Fibroblast of lung (primary cell): ENCODE results near the gene DGKZ. TPM values are rescaled to one million over a fixed set of nuclear protein-coding genes. Genes with fewer than 3 reads are reported as not detected.

Experiments
- DNase-seq, 2 donors: peaks; one replicate each; pipeline versions ENCODE4 v3.0.0 to v3.0.0-alpha.2; 2010; ENCODE audit warnings: low read depth in 2 of 2
- H2AFZ ChIP-seq: 2 replicates; pipeline ENCODE4 v1.5.1; 2012; ENCODE audit warnings: low read length, control low read depth, inconsistent platforms
- H3K27ac ChIP-seq: 2 replicates; pipeline ENCODE4 v1.5.1; 2011; ENCODE audit warnings: low read length, control low read depth; ENCODE audit not compliant: insufficient read depth
- H3K27me3 ChIP-seq: 2 replicates; pipeline ENCODE4 v1.5.1; 2011; ENCODE audit warnings: mild to moderate bottlenecking, low read length; ENCODE audit not compliant: control insufficient read depth, insufficient read depth
- H3K36me3 ChIP-seq: 2 replicates; pipeline ENCODE4 v1.5.1; 2011; ENCODE audit warnings: low read length; ENCODE audit not compliant: control insufficient read depth, insufficient read depth
- H3K4me1 ChIP-seq: 2 replicates; pipeline ENCODE4 v1.5.1; 2011; ENCODE audit warnings: low read length; ENCODE audit not compliant: control insufficient read depth, insufficient read depth; ENCODE audit errors: extremely low read depth
- H3K4me2 ChIP-seq: 2 replicates; pipeline ENCODE4 v1.5.1; 2011; ENCODE audit warnings: low read length, control low read depth; ENCODE audit not compliant: insufficient read depth; ENCODE audit errors: extremely low read depth
- H3K4me3 ChIP-seq, 4 experiments: fragments of 200-600 bp in 1 of 4; sonication (generic) in 1 of 4; replicated peaks in 1 of 4; 2 replicates each; pipeline ENCODE4 v1.5.1; 2011 to 2016; ENCODE audit warnings: low read length in 4 of 4, low read depth in 3 of 4, mild to moderate bottlenecking in 3 of 4, control low read depth in 2 of 4, inconsistent platforms in 1 of 4, mixed read lengths in 1 of 4; ENCODE audit not compliant: insufficient read depth in 1 of 4; ENCODE audit errors: control extremely low read depth in 1 of 4
- H3K79me2 ChIP-seq: 2 replicates; pipeline ENCODE4 v1.5.1; 2012; ENCODE audit warnings: mild to moderate bottlenecking, low read length, inconsistent platforms; ENCODE audit not compliant: control insufficient read depth, insufficient read depth
- H3K9ac ChIP-seq: 2 replicates; pipeline ENCODE4 v1.5.1; 2011; ENCODE audit warnings: mild to moderate bottlenecking, low read length, control low read depth; ENCODE audit not compliant: insufficient read depth
- H3K9me3 ChIP-seq: 2 replicates; pipeline ENCODE4 v1.5.1; 2012; ENCODE audit warnings: low read depth, low read length; ENCODE audit not compliant: control insufficient read depth, insufficient read depth
- H4K20me1 ChIP-seq: 2 replicates; pipeline ENCODE4 v1.5.1; 2011; ENCODE audit warnings: low read length; ENCODE audit not compliant: control insufficient read depth, insufficient read depth; ENCODE audit errors: extremely low read depth
- CTCF ChIP-seq, 2 donors: IDR thresholded peaks in 1 of 2; conservative IDR thresholded peaks in 1 of 2; 1 replicate in 1 of 2; 2 replicates in 1 of 2; pipeline ENCODE4 v1.5.1; 2011 to 2012; ENCODE audit warnings: low read length in 2 of 2, control low read depth in 1 of 2, inconsistent platforms in 1 of 2, low read depth in 1 of 2, mild to moderate bottlenecking in 1 of 2
- EZH2 ChIP-seq: IDR thresholded peaks from 2 replicates; pipeline ENCODE4 v1.5.1; 2012; ENCODE audit warnings: low read length, control low read depth, mild to moderate bottlenecking; ENCODE audit errors: missing control alignments
- polyA plus RNA-seq, 2 donors: library from polyadenylated mRNA; depleted of rRNA in 1 of 2; stranded (reverse) in 1 of 2; unstranded in 1 of 2; fragments of >200 nt; gene quantifications; 2 replicates each; pipeline ENCODE4 v1.2.1, GENCODE V29; 2011 to 2012; ENCODE audit warnings: missing spikeins in 1 of 2
- total RNA-seq: library from RNA; depleted of rRNA; stranded (reverse); fragments of >200 nt; gene quantifications from 2 replicates; pipeline ENCODE4 v1.2.1, GENCODE V29; 2014

Gene DGKZ
- total and polyA plus RNA-seq, 2 donors (not counting 1 experiment from before 2014, with no cell fraction given), result 16.4 to 35.5 TPM

GRCh38 chr11:46362156-46363030 is 15.1 kb downstream of the DGKZ start:
- no peak for DNase-seq
- Histone ChIP-seq H3K4me1 (peaks cover 23% of the 10 kb centered on the region), H3K36me3 (no peaks in the 10 kb centered on the region), H3K9me3 (no peaks in the 10 kb centered on the region), H3K4me3 (peak overlapping the region in 1 of 4 experiments; percentile 1), H3K27me3 (no peaks in the 10 kb centered on the region), H4K20me1 (no peaks in the 10 kb centered on the region), H3K79me2 (peaks cover 17% of the 10 kb centered on the region), H3K27ac (peak overlapping the region; percentile 76), H3K4me2 (no peak overlapping the region), H3K9ac (peak overlapping the region; percentile 62), H2AFZ (no peak overlapping the region)
- no peak for TF ChIP-seq EZH2
- no peak for TF ChIP-seq CTCF (conservative IDR thresholded peaks at IDR 0.05 in 1 of 2, IDR thresholded peaks at IDR 0.05 in 1 of 2; ENCODE audit: low read depth in 1 of 2, low read length in 2 of 2)

GRCh38 chr11:46363031-46363407 is 15.8 kb downstream of the DGKZ start:
- H3K4me1 ChIP-seq, result peaks cover 27% of the 10 kb centered on the region
- no peaks in the 10 kb centered on the region for H3K36me3 ChIP-seq
- H3K9ac ChIP-seq, result peak overlapping the region; percentile 62
- no peak overlapping the region for H3K4me3 ChIP-seq
- DNase-seq, result peak in 1 of 2 donors; percentile 74
- peaks cover 15% of the 10 kb centered on the region for H3K79me2 ChIP-seq
- no peak overlapping the region for H3K4me2 ChIP-seq
- no peaks in the 10 kb centered on the region for H4K20me1 ChIP-seq
- no peaks in the 10 kb centered on the region for H3K27me3 ChIP-seq
- H3K27ac ChIP-seq, result peak overlapping the region; percentile 76
- H3K9me3 ChIP-seq, result no peaks in the 10 kb centered on the region
- H2AFZ ChIP-seq, result no peak overlapping the region
- TF ChIP-seq CTCF (conservative IDR thresholded peaks at IDR 0.05 in 1 of 2, IDR thresholded peaks at IDR 0.05 in 1 of 2; ENCODE audit: low read depth in 1 of 2, low read length in 2 of 2) (no peak), EZH2 (no peak)

GRCh38 chr11:46363455-46364005 is 16.3 kb downstream of the DGKZ start:
- H3K4me2 ChIP-seq, result no peak overlapping the region
- peak in 1 of 2 donors; percentile 57 for DNase-seq
- H3K79me2 ChIP-seq, result peaks cover 15% of the 10 kb centered on the region
- H3K4me1 ChIP-seq, result peaks cover 27% of the 10 kb centered on the region
- no peaks in the 10 kb centered on the region for H3K36me3 ChIP-seq
- no peak overlapping the region for H3K4me3 ChIP-seq
- H3K27me3 ChIP-seq, result no peaks in the 10 kb centered on the region
- no peaks in the 10 kb centered on the region for H3K9me3 ChIP-seq
- no peaks in the 10 kb centered on the region for H4K20me1 ChIP-seq
- H3K27ac ChIP-seq, result peak overlapping the region; percentile 76
- H3K9ac ChIP-seq, result peak overlapping the region; percentile 62
- TF ChIP-seq CTCF (conservative IDR thresholded peaks at IDR 0.05 in 1 of 2, IDR thresholded peaks at IDR 0.05 in 1 of 2; ENCODE audit: low read depth in 1 of 2, low read length in 2 of 2) (no peak), EZH2 (no peak)
- no peak overlapping the region for H2AFZ ChIP-seq
